Measurements from ENCODE around the gene GRAMD4.

GRAMD4 gene

DNA sequence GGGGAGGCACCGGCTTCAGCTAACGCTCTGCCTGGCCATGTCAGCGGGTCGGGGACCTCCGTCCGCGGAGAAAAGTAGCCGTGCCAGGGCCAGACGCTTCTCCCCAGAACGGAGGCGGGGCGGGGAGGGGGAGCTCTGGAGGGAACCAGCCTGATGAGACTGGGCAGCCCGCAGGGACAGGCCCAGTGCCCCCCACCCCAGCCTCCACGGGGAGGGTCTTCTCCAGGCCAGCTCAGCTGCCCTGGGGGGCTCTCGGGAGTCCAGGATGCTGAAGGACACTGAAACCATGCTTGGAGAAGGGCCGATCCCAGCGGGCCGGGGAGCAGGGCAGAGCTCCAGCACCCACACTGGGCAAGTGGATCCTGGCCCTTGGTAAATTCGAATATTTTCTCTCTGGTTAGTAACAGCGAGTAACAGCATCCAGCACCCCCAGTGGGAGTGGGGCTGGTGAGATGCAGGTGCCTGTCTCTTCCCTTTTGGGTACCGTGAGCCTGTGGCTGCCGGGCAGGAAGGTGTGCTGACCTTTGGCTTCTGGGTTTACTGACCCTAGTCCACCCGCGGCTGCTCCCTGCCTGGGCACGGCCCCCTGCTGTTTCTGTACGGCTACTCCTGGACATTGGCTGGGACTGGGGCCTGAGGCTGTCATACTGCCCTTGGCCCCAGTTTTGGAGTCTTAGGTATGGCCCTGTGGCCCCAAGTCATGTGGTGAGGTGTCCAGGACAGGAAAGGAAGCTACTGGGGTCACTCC, 35.8 kb downstream of the GRAMD4 start:
- no peak for DNase-seq (ENCODE audit: low read depth in 2 of 2)

DNA sequence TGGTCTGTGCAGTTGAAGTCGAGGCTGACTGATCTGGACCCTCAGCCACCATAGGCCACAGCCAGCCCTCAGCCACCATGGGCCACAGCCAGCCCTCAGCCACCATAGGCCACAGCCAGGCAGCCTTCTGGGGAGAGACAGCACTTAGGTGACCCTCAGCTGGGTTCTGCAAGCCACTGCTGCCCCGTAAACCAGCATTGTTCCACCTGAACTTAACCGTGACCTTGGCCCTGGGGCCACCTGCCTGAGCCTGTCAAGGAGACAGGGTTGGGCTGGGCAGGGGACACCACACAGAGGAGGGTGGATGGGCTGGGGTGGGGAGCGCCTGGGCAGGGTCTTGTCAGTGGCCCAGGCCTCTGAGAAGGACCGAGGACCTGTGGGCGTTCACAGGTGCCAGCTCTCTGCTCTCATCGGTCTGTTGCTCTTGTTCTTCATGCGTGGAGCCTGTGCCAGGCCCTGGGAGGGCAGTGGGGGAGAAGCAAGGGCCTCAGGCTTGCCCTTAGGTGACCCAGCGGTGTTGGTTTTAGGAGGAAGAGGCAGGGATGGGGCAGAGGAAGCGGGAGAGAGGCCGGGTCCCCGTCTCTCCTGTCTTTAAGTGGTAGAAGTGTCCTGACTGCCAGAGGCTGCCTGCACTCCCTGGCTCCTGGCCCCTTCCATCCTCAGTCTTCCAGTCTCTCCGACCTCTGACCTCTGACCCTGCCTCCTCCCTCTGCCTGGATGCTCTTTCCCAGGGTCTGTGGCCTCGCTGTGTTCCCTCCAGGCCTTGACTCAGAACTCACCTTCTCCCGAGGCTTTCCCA, 36.9 kb downstream of the GRAMD4 start:
- no peak for DNase-seq (ENCODE audit: low read depth in 2 of 2)

DNA sequence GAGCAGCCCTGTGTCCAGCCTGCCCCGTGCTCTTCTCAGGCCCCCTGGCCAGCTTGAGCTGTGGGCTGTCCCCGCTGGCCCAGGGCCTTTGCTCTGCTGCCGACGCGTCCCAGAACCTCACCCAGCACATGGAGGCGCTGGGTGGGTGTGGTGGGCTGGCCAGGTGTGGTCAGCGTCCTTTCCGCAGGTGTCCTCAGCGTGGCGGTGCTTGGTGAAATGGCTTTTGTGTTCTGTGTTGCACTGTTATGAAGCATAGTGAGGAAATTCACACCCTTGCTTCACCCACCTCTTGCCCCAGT, 37.4 kb downstream of the GRAMD4 start:
- DNase-seq (ENCODE audit: low read depth in 2 of 2) = no peak

DNA sequence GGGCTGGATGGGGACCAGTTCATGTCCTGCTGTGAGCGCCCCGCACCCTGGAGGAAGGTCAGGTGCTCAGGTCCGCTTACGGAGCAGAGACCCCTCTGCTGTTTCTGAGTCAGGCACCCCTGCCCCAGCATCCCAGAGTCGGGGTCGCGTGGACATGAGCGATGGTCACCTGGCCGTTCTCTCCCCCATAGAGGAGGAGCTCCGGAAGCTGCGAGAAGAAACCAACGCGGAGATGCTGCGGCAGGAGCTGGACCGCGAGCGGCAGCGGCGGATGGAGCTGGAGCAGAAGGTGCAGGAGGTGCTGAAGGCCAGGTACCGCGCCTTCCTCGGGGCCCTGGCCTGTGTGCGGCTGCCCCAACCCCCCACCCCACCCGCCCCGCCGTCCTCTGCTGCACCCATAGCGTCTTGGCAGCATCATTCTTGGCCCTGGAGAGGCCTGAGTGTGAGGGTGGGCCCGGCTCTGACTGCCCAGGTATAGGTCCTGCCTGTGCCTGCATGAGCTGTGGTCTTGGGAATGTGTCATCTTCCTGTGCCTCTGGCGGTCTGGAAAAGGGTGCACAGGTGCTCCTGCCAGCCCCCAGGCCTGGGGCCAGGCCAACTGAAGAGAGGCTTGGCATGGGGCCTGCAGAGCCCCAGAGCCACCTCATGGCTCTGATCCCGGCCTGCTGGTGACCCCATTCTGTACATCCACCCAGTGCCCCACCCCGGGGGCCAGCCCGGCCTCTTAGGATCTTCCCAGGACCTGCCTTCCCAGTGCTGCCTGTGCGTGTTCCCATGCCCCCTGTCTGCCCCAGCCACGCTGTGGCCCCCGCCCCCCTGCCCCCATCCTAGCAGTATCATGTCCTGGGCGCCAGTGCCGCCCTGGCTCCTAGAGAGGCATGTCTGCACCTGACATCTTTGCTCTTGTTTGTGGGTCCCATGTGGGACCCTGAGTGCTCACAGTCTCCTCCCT, 38.1 kb downstream of the GRAMD4 start:
- no peak for DNase-seq (ENCODE audit: low read depth in 2 of 2)

DNA sequence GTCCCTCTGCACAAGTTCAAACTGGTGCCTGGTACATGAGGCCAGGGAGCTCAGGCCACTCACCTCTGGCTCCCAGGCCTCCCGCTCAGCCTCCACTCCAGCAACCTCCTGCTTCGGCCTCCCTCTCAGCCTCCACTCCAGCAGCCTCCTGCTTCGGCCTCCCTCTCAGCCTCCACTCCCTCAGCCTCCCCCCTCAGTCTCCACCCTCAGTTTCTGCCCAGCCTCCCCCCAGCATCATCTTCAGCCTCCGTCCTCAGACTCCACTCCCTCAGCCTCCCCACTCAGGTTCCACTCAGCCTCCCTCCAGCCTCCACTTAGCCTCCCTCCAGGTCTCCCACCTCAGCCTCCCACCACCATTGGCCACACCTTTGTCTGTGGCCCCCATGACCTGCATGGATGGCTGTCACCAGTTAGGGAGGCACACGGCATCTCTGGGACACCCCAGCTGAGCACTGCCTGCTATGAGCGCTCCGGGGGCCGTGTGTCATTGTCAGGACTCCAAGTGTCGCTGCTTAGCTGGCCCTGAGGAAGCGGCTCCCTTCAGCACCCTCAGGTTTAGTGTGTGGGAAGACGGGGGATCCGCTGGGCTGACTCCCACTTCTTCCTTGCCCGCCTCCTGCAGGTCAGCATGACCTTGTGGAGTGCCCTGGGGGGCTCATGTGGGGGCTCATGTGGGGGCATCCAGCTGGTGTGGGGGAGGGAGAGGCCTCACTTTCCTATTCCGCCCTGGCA, 39.0 kb downstream of the GRAMD4 start:
- no peak for DNase-seq (ENCODE audit: low read depth in 2 of 2)

DNA sequence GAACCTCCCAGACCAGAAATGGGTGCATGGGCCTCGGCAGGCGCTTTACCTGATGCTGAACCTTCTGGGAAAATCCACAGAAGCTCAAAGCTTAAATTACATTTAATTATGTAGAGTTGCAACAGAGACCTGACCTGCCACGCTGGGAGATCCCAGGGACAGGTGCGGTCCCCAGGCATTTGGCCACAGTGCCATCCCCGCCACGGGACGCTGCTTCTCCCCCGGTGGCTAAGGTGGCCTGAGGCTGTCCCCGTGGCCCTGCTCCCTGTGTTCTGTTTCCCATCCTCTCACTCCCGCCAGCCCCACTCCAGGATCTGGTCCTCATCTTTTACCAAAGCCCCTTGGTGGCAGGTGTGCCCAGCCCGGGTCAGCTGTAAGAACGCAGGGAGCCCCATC, 39.6 kb downstream of the GRAMD4 start:
- DNase-seq (ENCODE audit: low read depth in 2 of 2) = no peak

DNA sequence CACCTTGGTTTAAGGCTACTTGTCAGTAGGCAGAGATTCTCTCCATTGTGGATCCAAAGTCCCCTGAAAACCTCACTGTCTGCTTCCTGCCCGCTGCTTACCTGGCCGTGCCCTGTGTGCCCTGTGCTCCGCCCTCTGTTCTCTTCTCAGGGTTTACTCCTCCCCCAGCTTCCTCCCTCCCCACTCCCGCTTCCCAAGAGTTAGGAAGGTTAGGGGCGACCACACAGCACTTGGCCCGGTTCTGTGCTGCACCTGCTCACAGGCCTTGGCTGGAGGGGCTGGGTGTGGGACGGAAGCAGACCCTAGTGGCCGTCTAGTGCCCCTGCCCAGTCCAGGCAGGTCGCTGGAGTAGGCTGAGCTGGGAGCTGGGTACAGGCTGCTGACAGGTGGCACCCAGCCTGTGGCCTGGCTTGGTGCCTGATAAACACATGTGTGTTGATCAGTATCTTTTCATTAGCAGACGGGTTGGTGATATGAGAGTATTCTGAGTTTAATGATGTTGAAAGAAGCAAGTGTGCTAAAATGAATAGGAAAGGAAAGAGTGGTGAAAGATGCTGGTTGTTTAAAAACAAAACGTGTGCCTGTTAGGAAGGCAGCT, 40.5 kb downstream of the GRAMD4 start:
- no peak for DNase-seq (ENCODE audit: low read depth in 2 of 2)

DNA sequence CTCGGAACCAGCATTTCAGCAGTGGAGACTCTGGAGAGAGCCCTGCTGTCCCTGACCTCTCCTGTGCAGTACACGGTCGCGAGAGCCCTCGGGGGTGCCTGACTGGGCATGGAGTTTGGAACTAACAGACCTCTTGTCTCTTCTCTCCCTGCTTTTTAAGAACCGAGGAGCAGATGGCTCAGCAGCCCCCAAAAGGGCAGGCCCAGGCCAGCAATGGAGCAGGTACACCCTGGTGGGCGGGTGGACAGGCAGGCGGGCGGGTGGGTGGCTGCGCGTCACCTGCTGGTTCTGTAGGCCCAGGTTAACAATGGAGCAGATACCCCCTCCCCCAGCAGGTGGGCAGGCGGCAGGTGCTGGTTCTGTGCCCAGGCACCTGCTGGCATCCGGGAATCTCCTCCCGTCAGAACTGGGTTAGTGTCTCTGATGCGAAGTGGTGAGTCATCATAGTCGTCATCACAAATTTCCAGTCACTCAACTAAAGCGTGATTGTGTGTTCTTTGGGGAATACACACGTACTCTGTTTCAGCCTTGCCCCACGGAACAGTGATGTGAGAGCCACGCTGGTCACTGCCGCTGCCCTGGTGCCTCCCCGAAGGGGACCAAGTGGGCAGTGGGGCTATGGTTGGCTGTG, 41.1 kb downstream of the GRAMD4 start:
- peak in 1 of 2 donors; percentile 52 for DNase-seq (ENCODE audit: low read depth in 2 of 2)

DNA sequence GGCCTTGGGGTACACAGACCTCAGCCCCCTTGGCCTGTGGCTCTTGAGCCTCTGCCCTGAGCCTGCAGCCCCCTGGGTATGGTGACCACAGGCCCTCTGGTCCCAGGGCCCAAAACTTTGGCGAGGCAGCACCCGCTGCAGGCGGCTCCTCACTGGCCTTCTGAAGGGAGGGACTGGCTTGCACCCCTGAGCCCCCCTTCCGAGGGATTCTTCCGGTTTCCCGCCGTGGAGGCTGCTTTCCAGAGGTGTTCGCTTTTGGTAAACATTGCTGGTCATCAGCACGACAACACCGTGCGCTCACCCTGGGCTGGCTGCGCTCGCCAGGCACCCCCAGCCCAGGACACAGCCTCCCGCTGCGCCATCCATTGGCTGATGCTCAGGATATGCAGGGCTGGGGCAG, 42.0 kb downstream of the GRAMD4 start:
- DNase-seq (ENCODE audit: low read depth in 2 of 2) = no peak

DNA sequence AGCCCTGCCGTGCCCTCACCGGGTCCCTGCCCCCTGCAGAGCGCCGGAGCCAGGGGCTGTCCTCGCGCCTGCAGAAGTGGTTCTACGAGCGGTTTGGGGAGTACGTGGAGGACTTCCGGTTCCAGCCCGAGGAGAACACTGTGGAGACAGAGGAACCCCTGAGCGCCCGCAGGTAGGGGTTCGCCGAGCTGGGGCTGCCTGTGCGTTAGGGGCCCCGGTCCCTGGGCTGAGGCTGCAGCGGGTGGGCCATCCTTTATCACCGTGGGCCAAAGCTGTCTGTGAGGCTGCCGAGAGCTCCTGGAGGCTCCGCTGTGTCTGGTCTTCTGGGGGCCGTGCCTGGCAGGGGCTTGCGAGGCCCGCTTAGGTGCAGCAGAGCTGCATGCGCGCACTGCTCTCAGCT, 42.8 kb downstream of the GRAMD4 start:
- DNase-seq (ENCODE audit: low read depth in 2 of 2) = no peak

DNA sequence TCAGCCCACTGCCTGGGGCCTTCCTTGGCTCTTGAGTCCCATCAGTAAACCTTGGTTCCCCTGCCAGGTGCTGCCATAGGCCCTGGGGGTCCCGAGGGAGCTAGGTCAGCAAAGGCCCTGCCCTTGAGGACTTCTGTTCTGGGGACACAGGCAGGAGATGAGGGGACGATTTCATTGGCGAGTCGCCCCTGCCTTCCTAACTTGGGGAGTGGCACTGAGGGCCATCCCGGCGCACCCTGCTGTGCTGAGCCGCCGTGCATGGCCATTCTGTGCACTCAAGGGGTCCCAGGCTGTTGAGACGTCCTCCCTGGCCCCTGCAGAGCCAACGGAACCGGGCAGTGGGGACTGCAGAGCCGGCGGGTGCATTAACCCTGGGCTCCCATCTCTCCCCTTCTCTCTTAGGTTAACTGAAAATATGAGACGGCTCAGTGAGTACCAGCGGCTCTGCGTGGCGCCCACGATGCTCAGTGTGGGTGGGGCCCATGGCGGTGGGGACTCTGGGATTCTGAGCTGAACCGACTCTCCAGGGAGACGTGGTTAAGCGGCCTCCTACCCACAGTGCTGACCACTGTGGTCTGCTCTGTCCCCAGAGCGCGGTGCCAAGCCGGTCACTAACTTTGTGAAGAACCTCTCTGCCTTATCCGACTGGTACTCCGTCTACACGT, 43.4 kb downstream of the GRAMD4 start:
- no peak for DNase-seq (ENCODE audit: low read depth in 2 of 2)

DNA sequence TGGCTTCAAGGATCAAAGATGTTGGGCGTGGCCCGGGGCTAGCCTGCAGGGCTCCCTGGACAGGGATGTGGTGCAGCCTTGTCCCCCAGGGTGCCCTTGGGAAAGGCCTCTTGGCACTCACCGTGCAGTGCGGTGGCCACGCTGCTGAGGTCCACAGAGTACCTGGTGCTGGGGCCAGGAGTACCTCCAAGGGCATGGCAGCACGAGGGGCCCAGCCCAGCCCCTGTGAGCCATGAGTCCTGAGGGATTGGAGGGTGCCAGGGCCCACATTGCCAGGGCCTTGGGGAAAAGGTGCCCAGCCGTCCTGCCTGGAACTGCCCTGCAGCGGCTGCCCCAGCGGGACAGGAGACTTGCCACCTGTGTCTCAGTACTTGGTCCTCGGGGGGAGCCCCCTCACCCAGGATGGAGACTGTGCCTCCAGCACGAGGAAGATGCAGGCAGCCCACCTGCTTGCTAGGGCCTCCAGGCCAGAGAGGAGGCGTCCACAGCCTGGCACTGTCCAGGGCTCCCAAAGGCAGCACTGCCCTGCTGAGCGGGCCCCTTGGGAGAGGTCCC, 44.2 kb downstream of the GRAMD4 start:
- DNase-seq (ENCODE audit: low read depth in 2 of 2) = no peak

DNA sequence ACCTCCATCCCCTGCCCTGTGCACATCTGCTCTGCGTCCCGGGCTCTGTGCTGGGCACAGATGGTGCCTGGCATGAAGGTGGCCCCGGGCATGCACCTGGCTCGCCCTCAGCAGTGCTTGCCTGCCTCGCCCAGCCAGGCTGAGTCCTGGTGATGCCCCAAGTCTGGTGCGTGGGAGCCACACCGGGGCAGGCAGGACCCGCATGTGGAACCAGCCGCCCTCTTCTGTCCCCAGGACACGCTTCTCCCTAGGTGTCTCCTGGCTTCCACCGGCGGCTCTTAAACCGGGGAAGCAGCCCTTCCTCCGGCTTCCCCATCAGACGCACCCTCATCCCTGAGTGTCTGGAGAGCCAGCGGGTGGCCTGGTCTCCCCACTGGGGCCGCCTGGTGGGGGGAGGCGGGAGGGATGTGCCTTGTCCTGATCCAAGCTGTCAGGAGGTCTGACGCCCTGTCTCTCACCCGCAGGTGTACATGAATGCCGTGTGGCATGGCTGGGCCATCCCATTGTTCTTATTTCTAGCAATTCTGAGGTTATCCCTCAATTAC, 45.0 kb downstream of the GRAMD4 start:
- DNase-seq (ENCODE audit: low read depth in 2 of 2) = no peak

DNA sequence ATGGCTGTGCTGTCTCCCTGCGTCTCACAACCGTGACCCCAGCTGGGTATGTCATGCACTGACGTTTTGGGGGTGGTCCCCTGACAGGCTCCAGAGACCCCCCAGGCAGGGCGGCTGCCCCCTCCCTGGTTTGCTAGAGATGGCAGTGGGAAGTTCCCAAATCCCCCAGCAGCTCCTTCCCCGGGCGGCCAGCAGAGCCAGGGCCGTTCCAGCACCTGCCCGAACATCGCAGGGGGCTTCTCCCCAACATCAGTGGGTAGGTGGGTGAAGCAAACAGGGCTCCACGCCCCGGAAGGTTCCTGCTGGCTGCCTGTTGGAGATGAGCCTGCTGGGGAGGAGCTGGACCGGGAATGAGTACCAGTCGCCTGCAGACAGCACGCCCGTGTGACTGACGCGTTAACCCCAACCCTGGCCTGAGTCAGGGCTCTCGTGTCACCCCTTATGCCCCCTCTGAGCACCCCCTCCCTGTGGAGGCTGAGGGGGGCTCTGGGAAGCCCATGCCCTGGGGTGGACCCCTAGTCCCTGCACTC, 45.6 kb downstream of the GRAMD4 start:
- no peak for DNase-seq (ENCODE audit: low read depth in 2 of 2)

DNA sequence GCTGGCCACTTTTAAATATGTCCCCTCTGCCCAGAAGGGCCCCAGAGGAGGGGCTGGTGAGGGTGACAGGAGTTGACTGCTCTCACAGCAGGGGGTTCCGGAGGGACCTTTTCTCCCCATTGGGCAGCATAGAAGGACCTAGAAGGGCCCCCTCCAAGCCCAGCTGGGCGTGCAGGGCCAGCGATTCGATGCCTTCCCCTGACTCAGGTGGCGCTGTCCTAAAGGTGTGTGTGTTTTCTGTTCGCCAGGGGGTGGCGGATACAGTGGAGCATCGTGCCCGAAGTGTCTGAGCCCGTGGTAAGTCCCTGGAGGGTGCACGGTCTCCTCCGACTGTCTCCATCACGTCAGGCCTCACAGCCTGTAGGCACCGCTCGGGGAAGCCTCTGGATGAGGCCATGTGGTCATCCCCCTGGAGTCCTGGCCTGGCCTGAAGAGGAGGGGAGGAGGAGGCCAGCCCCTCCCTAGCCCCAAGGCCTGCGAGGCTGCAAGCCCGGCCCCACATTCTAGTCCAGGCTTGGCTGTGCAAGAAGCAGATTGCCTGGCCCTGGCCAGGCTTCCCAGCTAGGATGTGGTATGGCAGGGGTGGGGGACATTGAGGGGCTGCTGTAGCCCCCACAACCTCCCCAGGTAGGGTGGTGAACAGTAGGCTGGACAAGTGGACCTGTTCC, 46.5 kb downstream of the GRAMD4 start:
- DNase-seq (ENCODE audit: low read depth in 2 of 2) = no peak

DNA sequence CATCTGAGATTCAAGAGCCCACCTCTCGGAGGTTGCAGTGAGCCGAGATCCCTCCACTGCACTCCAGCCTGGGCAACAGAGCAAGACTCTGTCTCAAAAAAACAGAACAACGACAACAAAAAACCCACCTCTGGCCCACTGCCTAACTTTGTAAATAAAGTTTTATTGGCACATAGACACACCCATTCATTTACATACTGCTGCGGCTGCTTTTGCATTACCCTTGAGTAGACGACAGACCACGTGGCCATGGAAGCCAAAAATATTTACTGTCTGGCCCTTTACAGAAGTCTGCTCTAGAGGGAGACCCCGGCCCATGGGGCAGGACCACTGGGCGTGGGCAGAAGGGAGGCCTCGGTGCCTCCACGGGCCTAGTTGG, 47.0 kb downstream of the GRAMD4 start:
- DNase-seq (ENCODE audit: low read depth in 2 of 2) = no peak

DNA sequence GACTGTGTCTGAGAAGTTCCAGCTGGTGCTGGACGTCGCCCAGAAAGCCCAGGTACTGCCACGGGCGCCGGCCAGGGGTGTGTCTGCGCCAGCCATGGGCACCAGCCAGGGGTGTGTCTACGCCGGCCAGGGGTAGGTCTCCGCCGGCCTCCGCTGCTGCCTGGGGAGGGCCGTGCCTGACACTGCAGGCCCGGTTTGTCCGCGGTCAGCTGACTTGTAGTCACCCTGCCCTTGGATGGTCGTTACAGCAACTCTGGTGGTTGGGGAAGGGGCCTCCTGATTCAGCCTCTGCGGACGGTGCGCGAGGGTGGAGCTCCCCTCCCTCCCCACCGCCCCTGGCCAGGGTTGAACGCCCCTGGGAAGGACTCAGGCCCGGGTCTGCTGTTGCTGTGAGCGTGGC, 47.9 kb downstream of the GRAMD4 start:
- DNase-seq (ENCODE audit: low read depth in 2 of 2) = no peak

DNA sequence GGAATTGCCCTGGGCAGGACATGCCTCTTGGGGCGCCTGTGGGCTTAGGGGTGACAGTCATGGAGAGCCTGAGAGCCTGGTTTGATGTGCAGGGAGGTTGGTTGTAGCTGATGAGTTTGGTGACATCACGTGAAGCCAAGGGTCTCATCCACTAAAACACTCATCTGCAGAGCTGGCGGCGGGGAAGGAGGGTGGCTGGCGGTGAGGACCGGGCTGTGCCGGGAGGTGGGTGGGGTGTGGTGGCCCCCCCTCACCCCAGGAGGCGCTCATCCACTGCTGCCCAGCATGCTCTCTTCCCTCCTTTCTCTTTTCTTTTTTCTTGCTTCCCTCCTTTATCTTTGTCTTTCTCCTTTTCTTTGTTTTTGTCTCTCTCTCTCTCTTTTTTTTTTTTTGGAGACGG, 49.0 kb downstream of the GRAMD4 start:
- no peak for DNase-seq (ENCODE audit: low read depth in 2 of 2)

Measured in stimulated activated CD4-positive, alpha-beta T cell treated with anti-CD3 and anti-CD28 coated beads, Interleukin-15, amount 100 ng/mL, for 48 hours (primary cell).